Stimulated activated CD4-positive, alpha-beta T cell treated with anti-CD3 and anti-CD28 coated beads, TNF-alpha, amount 100 ng/mL, for 24 hours (primary cell): ENCODE data around the gene CPXM1.
"Not testable (repeated sequence)": the region's sequence is repeated elsewhere in the genome, so short reads cannot be mapped to it uniquely, and the experiment has no call there.

Experiments
- DNase-seq, 3 experiments: peaks; one replicate each; pipeline ENCODE4 v3.0.0-alpha.2; 2020; ENCODE audit warnings: low read depth in 3 of 3

The CPXM1 gene

GRCh38 chr20:2820896-2821869 is 20.8 kb upstream of the CPXM1 start:
- DNase-seq, result no peak

GRCh38 chr20:2820084-2820895 is 19.9 kb upstream of the CPXM1 start:
- DNase-seq, result no peak

GRCh38 chr20:2817891-2818595 is 17.6 kb upstream of the CPXM1 start:
- no peak for DNase-seq

DNA sequence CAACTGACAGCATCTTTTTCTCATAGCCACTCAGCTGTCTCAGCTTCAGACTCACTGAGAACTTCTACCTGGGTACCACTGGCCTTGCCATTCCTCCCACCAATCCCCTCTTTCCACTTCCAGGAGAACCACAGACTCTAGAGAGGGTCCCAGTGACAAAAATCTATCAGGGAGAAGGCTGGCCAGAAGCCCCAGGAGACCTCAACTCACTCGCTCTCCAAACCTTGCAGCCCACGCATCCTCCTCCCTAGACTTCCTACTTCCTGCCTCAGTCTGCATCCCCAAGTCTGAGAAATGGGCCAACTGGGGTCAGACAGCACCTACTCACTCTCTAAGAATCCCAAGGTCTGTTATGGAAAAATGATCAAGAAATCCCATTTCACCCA is 16.9 kb upstream of the CPXM1 start:
- DNase-seq, result no peak

- peak in 1 of 3 experiments; percentile 15 for DNase-seq
Observed at GRCh38 chr20:2816583-2817340, 16.3 kb upstream of the CPXM1 start.

GRCh38 chr20:2816030-2816582 is 15.7 kb upstream of the CPXM1 start, which contains the start of gene TMEM239:
Gene TMEM239 (plus strand): TSS chr20:2816364. CDS start chr20:2816555, 191 bp downstream.
- no peak for DNase-seq

GRCh38 chr20:2815242-2815900 is 14.9 kb upstream of the CPXM1 start:
- DNase-seq, result no peak

- no peak for DNase-seq
Observed at GRCh38 chr20:2814587-2815051, 14.2 kb upstream of the CPXM1 start, which contains the start of gene C20orf141. Gene C20orf141 (plus strand): TSS chr20:2814987. CDS start chr20:2815185, 198 bp downstream.

DNA sequence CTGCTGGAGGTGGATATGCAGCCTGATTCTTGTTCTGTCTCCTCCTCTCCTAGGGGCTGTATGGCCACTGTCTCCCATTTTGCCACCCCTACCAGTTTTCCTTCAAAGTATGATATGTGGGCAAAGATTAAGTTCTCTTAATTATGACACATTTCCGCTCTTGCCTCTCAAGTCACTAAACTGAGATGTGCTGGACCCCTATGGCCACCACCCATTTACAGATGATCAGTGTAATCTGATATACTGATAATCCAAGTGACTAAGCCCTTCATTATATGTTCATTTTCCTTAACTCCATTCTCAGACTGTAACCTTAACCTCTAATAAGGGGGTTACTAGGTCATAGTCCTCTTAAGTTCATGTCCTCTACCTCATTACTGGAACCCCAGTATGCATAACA is 13.6 kb upstream of the CPXM1 start:
- DNase-seq, result no peak

DNA sequence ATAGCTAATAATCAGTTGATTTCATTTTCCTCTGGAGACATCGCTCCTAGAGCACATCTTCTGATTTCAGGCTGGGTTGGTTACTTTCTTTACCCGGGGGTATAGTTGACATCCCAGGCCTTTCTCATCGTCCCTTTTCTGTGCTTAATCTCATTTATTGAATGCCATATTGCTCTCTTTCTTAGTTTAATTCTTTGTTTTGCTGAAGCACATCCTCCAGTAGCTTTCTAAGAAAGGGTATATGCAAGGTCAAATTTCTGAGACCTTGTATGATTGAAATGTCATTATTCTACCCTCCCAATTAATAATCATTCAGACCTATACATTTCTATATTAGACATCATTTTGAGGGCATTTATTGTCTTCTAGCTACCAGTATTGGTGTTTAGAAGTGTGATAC is 11.8 kb upstream of the CPXM1 start:
- no peak for DNase-seq

- no peak for DNase-seq
Observed at GRCh38 chr20:2809690-2810089, 9.3 kb upstream of the CPXM1 start.

GRCh38 chr20:2807929-2808328 is 7.5 kb upstream of the CPXM1 start:
- DNase-seq, result not testable (repeated sequence)

DNA sequence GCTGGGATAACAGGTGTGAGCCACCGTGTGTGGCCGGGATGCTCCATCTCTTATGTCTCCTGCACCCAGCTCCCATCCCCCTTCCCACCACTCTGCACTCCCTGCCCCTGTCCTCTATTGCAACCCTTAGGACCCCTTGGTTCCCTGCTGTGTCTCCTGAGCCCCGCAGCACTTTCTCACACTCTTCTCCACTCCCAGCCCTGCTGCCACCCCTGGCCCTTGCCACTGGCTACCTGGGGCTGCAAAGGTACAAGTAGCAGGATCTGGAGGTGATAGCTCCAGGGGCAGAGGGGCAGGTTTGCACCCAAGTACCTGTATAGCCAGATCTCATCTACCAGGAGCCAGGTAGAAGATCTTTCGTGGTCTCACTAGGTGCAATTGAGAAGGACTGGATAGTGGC is 6.6 kb upstream of the CPXM1 start:
- no peak for DNase-seq

GRCh38 chr20:2806351-2806701 is 5.9 kb upstream of the CPXM1 start:
- DNase-seq, result no peak

- DNase-seq, result no peak
Observed at GRCh38 chr20:2805689-2806350, 5.4 kb upstream of the CPXM1 start.

GRCh38 chr20:2804852-2805688 is 4.6 kb upstream of the CPXM1 start:
- no peak for DNase-seq

DNA sequence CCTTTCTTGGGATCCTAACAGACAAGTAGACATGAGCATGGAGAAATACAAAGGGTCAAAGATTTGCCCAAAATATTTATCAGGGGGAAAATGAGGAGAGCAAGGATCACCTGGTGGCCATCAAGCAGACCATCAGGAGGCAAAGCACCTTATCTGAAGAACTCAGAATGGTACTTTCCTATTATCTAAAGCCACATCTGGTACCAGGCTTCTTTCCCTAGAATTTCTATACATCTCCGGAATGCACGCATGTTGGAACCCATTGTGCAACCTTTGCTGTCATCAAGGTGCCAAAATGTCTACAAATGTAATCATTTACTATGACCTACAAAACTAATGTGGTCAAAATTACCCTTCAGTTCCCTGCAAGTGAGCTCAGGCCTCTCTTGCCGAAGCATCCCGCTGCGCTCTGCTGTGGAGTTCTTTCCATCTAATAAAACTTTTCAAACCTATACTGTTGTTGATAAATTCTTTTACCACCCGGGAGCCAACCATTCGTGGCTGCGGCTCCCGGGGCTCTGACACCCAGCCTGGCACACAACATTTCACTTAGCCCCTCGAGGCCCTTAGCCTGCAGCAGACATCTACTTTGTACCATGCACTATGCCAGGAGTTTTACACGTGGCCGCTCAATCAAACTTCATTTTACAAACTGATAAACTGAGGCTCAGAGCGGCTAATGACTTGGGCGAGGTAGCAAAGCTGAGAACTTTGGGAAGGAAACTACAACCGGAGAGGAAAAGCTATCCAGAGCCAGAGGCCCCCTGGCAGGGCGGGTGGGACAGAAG is 3.8 kb upstream of the CPXM1 start:
- DNase-seq, result no peak

DNA sequence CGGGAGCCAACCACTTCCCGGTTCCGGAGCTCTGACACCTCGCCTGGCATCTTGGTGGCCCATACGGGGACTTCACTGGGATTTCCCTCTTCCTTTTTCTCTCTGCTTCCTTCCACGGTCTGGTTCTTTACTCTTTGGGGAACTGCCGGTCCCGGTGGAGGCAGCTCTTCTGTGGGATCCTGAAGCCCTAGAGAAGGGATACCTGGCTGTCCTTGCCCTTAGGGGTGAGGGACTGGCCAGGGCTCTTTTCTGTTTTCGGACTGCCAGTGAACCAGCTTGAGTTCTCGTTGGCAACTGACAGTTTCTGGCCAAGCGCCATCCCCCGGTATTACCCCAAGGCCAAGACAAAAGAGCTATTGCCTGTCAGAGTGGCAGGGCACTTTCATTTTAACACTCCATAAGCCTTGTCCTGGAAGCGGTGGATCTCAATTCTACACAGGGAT is 880 bp upstream of the CPXM1 start:
- no peak for DNase-seq
